GM21723 (cell line): ENCODE measurements around the gene GIGYF1.
"Not testable (repeated sequence)": the region's sequence is repeated elsewhere in the genome, so short reads cannot be mapped to it uniquely, and the experiment has no call there.

Source experiments
- ATAC-seq: cut with Tn5 transposase; IDR thresholded peaks from one replicate; pipeline ENCODE4 v1.9.1; 2021; ENCODE audit warnings: mild to moderate bottlenecking, moderate library complexity; ENCODE audit not compliant: unreplicated experiment

The GIGYF1 gene

GRCh38 chr7:100673302-100673941 is 20.6 kb downstream of the GIGYF1 start, which contains the start of gene GNB2:
GNB2 (plus strand) TSS chr7:100673740; CDS start chr7:100676266, 2,526 bp downstream.
- ATAC-seq: peak; percentile 65

GRCh38 chr7:100671353-100672327 is 22.4 kb downstream of the GIGYF1 start:
- no peak for ATAC-seq

DNA sequence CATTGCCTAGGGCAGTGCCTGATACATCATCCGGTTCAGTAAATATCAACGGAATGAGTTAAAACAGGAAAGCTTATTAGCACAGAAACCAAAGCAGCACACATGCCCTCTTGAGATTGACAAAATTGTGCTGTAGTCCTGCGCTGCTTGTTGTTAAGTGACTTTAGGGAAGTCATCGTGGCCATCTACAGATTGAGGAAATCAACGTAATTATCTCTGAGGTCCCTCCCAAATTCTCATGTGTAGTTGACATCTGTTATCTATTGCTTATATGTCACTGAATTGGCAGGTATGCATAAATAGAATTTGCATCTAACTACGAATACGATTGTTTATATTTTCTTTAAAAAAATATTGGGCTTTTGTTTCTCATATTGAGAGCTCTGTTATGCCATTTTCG is 24.0 kb downstream of the GIGYF1 start:
- no peak for ATAC-seq

DNA sequence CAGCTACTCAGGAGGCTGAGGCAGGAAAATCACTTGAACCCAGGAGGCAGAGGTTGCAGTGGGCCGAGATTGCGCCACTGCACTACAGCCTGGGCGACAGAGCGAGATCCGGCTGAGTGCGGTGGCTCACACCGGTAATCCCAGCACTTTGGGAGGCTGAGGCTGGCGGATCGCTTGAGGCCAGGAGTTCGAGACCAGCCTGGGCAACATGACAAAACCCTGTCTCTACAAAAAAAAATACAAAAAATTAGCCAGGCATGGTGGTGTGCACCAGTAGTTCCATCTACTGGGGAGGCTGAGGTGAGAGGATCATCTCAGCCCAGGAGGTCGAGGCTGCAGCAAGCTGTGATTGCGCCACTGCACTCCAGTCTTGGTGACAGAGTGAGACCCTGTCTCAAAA is 24.9 kb downstream of the GIGYF1 start:
- not testable (repeated sequence) for ATAC-seq

GRCh38 chr7:100668069-100668449 is 26.0 kb downstream of the GIGYF1 start:
- no peak for ATAC-seq

DNA sequence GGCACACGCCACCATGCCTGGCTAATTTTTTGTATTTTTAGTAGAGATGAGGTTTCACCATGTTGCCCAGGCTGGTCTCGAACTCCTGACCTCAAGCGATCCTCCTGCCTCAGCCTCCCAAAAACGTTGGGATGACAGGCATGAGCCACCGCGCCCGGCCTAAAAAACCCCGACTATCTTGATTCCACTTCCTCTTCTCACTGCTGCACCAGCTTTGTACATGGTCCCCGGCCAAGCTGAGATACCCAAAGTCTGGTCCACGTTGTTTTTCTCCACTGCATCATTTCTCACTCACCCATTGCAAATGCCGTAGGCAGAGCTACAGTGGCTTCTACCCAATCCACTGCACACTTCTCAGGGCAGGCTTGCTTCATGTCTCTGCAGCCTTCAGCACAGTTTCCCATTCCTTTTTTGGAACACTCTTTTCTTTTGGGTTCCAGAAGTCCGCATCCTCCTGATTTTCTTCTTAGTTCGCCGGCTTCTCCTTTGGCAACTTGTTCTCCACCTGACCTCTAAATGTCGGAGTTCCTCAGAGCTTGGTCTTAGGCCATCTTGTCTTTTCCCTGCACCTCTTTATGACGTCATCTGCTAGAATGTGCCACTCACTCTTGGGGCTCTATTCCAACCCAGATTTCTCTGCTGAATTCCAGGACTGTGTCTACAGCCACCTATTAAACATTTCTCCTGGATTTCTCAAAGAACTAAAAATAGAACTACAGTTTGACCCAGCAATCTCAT is 26.6 kb downstream of the GIGYF1 start:
- ATAC-seq: no peak

GRCh38 chr7:100665168-100665726 is 28.8 kb downstream of the GIGYF1 start:
- no peak for ATAC-seq

DNA sequence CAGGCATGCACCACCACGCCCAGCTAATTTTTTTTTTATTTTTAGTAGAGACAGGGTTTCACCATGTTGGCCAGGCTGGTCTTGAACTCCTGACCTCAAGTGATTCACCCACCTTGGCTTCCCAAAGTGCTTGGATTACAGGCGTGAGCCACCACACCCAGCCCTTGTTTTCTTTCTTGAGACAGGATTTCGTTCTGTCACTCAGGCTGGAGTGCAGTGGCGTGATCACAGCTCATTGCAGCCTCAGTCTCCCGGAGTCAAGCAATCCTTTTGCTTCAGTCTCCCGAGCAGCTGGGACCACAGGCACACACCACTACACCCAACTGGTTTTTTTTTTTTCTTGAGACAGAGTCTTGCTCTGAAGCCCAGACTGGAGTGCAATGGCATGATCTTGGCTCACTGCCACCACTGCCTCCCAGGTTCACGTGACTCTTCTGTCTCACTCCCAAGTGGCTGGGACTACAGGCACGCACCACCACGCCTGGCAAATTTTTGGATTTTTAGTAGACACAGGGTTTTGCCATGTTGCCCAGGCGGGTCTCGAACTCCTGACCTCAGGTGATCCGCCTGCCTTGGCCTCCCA is 31.8 kb downstream of the GIGYF1 start:
- not testable (repeated sequence) for ATAC-seq

DNA sequence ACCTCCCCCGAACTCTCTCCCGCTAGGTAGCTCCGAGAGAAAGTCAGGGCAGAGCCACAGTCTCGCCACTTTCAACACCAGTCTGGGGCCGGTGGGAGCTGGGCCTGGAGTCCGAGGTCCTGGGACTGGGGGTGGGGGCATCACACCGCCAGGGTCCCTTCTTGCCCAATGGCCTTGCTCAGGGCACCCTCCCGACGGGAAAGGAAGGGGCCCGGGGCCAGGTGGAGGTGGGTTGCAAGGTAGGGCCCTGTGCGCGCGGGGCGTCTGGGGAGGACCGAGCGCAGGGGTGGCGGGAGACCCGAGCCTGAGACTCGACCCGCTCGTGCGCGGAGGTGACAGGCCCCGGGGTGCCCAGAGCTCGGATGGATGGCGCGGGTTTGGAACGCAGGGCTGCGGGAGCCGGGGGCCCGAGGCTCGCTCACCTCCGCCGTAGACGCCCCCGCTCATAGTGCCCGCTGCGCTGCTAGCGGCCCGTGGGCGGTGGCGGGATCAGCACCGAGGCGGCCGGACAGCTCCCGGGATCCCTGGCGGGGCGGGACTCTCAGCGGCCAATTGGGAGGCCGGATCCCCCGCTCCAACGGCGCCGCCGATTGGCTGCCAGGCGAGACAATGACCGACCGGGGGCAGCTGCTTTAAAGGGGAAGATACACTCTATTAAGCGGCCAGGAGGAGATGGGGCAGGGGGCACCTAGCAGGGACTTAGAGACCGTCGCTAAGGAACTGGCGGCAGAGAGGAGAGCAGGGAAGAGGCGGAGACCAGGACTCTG is 38.0 kb downstream of the GIGYF1 start, which contains the start of gene ACTL6B:
Gene ACTL6B (minus strand): TSS at position 541 of the 767 bp plus-strand sequence. CDS start 94 bp downstream, at position 447.
- no peak for ATAC-seq

GRCh38 chr7:100654908-100655831 is 38.9 kb downstream of the GIGYF1 start:
- ATAC-seq: no peak

DNA sequence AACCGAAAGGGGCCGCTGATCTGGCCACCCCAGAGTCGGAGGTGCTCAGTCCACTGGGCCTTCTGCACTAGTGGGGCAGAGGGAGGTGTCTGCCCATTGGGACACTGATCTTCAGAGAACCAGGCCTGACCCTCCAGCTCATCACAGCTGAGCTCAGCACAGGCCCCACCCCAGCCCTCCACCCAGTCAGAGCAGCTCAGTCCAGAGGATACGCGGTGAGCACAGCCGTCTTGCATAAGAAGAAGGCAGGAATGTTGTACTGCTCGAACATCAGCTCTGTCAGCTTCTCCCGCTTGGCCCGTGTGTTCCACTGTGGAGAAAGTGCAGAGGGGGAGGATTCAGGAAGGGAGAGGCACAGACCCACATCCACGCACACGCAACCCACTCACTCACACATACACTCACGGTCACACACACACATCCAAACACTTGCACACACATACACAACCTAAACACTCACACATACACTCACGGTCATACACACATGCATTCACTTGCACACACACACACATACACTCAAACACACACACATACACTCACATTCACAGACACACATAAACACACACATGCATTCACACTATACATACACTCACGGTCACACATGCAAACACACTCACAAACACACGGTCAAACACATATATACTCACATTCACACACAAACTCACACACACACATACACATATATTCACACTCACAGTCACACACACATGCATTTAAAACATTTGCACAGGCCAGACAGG is 44.1 kb downstream of the GIGYF1 start:
- no peak for ATAC-seq

DNA sequence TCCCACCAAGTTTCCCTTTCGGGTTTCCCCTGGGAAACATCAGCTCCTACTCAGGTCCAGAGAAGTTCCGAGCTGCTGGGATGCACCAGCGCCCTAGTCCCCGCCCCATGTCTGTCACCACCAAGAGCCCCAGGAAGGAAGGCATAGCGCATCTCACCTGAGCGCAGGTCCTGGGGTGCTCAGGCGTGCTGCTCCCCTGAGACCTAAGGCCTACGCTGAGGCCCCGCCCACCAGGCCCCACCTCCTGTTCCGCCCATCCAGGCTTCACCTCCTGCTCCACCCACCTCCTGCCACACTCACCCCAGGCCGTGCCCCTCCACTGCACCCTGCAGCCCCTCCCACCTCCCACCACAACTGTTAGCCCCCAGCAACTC is 51.5 kb downstream of the GIGYF1 start:
- no peak for ATAC-seq

DNA sequence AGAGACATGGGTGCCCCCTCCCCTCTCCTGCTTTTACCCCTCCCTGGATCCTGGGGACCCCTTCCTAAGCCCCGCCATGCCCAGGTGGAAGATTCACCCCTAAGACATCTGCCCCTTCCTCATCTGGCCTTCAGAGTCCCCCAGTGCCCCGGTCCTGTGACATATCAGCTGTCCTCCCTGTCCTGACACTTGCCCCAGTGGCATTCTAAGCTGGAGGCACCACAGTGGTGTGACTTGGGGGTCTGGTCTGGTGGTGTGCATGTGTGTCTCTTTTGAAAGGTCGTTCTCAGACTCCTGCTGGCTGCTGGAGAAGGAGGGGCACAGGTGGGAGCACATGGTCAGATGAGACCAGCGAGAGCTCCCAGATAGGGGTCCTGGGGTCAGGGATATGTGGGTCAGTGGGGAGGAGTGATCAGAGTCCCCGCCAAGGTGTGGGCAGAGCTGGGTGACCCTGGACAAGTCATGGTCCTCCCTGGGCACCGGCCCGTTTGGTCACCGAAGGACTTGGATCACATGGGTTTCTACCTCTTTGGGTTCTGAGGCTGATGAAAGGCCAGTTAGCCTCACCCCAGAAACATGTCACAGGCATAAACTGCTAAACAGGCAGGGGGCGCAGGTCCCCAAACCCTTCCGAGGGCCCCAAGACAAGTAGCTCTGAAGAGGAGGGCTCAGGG is 52.1 kb downstream of the GIGYF1 start:
- ATAC-seq: no peak

- no peak for ATAC-seq
These were observed 52.6 kb downstream of the GIGYF1 start, which contains the start of gene TFR2 for GRCh38 chr7:100641463-100641859. TFR2 (minus strand) TSS chr7:100641552; CDS start chr7:100641509, 43 bp downstream.

DNA sequence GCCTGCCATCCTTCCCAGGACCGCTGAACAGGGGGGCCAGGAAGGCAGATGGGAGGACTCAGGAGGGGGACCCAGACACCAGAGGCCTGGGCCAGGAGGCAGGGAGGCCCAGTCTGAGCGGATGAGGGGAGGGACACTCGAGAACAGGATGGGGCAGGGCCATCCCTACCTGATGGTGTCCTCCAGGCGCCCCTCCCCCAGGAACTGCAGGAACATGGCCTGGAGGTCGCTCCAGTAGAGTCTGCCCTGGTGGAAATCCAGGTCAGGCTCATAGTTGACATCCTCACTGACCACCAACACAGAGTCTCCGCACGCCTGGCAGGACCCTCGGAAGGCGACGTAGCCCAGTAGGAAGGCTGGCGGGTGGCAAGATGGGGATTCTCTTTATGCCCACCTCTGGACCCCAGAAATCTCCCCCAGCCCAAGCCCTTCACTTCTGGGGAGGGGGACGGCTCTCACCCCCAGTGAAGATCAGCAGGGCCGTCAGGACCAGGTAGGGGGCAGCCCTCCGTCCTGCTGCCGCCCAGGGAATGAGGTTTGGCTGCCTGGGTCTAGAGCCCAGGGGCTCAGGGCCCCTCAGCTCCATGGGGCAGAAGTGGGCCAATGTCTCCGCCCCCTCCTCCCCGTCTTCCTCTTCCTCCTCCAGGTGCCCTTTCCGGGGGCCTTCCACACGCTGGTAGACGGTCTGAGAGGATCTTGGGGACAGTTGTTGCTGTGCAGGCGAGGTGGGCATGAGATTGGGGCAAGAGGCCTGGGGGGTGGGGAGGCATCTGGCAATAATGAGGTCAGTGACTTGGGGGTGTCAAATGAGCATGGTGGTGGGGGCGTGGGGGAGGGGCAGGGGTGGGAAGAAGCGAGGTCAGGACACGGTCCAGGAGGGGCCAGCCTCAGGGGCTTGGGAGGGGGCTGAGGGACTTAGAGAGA is 53.3 kb downstream of the GIGYF1 start:
- ATAC-seq: no peak

DNA sequence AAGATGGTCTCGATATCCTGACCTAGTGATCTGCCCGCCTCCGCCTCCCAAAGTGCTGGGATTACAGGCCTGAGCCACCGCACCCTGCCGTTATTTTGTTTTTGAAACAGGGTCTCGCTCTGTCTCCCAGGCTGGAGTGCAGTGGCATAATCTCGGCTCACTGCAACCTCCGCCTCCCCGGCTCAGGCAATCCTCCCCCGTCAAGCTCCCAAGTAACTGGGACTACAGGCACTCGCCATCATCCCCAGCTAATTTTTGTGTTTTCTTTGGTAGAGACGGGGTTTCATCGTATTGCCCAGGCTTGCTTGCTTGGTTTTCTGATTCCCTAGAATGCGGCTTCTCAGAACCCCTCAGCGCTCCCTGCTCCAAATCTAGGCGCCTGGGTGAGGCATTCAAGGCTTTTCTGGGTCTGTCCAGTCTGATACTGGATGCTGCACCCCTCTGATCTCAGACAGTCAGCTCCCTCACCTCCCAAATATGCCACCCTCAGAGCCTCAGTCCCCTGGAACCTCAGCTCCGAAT is 54.0 kb downstream of the GIGYF1 start:
- ATAC-seq: no peak
